ENCODE data around the gene NUAK2.

Gene NUAK2

DNA sequence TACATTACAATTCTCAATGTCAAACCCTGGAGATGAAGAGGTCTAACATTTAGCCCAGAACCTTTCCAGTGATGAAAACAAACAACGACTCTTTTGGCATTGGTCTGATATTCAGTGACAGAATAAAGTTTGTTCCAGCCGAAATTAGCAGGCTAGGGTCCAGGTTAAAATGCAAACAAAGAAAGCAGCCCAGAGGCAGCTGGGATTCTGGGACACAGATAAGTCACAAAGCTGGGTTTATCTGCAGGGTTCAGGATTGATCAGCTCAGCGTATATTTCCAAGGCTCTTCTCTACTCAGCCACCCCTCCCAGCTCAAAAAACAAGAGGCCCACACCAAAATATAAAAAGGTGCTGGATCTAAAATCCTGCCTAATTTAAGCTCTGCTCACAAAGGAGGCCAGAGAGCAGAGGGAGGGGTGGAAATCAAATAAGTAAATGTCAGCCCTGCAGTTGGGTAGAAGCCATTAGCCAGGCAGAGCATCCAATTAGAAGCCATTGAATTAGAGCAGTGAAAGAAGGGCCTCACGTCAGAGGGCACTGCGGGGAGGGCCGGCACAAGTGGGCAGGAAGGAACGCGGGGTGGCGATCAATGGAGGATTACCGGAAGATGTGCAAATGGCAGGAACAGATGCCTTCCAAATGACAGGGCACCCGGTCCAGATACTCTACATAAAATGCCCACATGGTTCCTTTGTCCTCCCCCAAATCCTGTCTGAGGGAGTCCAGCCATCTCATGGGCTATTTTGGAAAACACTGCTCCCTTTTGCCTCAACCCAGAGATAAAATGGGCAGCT, 38.4 kb upstream of the NUAK2 start:
- TF ChIP-seq, protein P1, sequence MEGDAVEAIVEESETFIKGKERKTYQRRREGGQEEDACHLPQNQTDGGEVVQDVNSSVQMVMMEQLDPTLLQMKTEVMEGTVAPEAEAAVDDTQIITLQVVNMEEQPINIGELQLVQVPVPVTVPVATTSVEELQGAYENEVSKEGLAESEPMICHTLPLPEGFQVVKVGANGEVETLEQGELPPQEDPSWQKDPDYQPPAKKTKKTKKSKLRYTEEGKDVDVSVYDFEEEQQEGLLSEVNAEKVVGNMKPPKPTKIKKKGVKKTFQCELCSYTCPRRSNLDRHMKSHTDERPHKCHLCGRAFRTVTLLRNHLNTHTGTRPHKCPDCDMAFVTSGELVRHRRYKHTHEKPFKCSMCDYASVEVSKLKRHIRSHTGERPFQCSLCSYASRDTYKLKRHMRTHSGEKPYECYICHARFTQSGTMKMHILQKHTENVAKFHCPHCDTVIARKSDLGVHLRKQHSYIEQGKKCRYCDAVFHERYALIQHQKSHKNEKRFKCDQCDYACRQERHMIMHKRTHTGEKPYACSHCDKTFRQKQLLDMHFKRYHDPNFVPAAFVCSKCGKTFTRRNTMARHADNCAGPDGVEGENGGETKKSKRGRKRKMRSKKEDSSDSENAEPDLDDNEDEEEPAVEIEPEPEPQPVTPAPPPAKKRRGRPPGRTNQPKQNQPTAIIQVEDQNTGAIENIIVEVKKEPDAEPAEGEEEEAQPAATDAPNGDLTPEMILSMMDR (IDR thresholded peaks at IDR 0.05; ENCODE audit: control insufficient read depth, extremely low read depth, insufficient read depth) = no peak
- DNase-seq (ENCODE audit: low read depth) = no peak

DNA sequence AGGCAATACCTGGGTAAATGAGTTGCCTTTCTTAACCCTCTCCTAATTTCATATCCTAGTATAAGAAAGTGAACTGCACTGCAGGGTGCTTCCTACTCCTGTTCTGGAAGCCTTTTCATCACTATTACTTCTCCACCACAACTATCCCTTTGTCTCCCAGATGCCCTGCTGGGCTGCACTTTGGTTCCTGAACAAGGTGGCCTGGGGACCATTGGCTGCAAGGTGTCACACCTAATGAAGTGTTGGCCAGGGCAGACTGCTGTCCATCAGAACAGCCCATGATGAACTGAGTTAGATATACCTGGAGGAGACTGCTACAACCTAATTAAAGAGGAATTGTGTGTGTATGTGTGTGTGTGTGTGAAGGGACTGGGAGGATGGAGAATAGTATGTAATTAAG, 37.0 kb upstream of the NUAK2 start:
- TF ChIP-seq, protein P1 (IDR thresholded peaks at IDR 0.05; ENCODE audit: control insufficient read depth, extremely low read depth, insufficient read depth) = no peak

More for the DNA sequence above, 38.4 kb upstream of the NUAK2 start:
- no peak overlapping the region for H3K4me3 ChIP-seq (ENCODE audit: low read depth, low read length)

GRCh38 chr1:205357567-205357966, 36.0 kb upstream of the NUAK2 start:
- no peak overlapping the region for H3K4me3 ChIP-seq (ENCODE audit: low read depth, low read length)
- DNase-seq (ENCODE audit: low read depth) = no peak
- TF ChIP-seq, protein P1 (IDR thresholded peaks at IDR 0.05; ENCODE audit: control insufficient read depth, extremely low read depth, insufficient read depth) = no peak

More for the DNA sequence above, 37.0 kb upstream of the NUAK2 start:
- H3K4me3 ChIP-seq (ENCODE audit: low read depth, low read length) = no peak overlapping the region
- no peak for DNase-seq (ENCODE audit: low read depth)

GRCh38 chr1:205356440-205357139, 35.0 kb upstream of the NUAK2 start, which contains the start of gene KLHDC8A:
KLHDC8A (minus strand) TSS chr1:205356922; CDS start chr1:205343604, 13,318 bp downstream.
- no peak for DNase-seq (ENCODE audit: low read depth)
- TF ChIP-seq, protein P1 (IDR thresholded peaks at IDR 0.05; ENCODE audit: control insufficient read depth, extremely low read depth, insufficient read depth) = no peak
- H3K4me3 ChIP-seq (ENCODE audit: low read depth, low read length) = no peak within 1 kb of the TSS

DNA sequence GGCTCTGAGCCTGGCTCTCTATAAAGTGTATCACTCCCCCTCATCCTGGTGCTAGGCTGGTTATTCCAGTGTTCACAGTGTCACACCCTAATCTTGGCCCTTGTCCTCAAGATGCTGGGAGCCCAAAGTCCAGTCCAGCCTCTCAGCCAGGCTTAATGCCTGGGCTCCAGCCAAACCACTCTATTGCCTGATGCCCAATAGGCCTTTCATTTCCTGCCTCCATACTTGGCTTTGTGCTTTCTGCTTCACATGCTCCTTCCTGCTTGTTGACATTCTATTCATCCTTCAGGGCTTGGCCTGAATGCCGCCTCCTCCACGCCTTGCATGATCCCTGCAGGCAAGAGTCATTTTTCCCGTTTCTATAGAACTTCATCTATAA, 33.5 kb upstream of the NUAK2 start:
- DNase-seq (ENCODE audit: low read depth) = no peak
- TF ChIP-seq, protein P1 (IDR thresholded peaks at IDR 0.05; ENCODE audit: control insufficient read depth, extremely low read depth, insufficient read depth) = no peak
- H3K4me3 ChIP-seq (ENCODE audit: low read depth, low read length) = no peak overlapping the region

DNA sequence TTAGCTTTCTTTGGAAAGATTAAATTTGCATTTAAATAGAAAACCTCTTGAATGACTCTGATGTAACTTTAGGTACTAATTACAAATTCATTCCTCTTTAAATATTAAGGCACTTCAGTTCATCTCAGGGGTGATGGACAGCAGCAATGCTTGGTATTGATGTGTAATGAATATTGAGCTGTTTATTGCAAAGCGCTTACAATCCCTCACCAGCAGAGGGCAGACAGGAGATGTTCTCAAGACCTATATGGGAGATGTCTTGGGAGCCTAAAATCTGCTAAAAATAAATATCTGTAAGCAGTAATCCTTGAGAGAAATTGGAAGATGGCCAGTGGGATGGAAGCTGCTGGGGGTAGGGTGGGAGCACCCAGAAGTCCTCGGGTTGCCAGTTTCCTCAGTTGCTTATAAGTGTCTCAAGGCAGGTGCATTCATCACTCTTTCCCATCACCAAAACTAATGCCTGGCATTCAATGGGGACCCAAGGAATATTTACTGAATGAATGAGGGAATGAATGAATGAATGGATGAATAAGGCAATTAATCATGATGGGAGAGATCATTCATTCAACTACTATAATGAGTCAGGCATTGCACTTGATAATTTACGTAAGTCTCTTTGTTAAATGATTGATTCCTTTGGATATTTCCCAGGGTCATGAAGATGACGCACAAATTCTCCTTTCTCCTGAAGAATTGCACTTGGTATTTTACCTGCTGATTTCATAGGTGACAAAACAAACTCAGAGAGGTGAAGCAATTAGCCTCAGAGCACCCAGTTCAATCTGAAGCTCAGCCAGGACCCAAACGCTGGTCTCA, 32.9 kb upstream of the NUAK2 start:
- no peak overlapping the region for H3K4me3 ChIP-seq (ENCODE audit: low read depth, low read length)
- DNase-seq (ENCODE audit: low read depth) = peak; percentile 53
- TF ChIP-seq, protein P1 (IDR thresholded peaks at IDR 0.05; ENCODE audit: control insufficient read depth, extremely low read depth, insufficient read depth) = peak; percentile 88

Measured in LNCaP clone FGC (cell line).